ENCODE measurements around the gene PCDHA1. TPM values are rescaled to one million over a fixed set of nuclear protein-coding genes. Genes with fewer than 3 reads are reported as not detected.

Gene PCDHA1
- total RNA-seq, 3 donors from 2014 or later (not counting 1 experiment from before 2014, with no cell fraction given), result not detected

- H3K4me1 Mint-ChIP-seq, result no peaks in the 10 kb centered on the region
- Histone ChIP-seq H3K9me3 (ENCODE audit: control insufficient read depth, insufficient read depth, low read length) (peaks cover 4% of the 10 kb centered on the region), H3K4me3 (ENCODE audit: low read length) (no peak overlapping the region), H3K36me3 (ENCODE audit: control insufficient read depth, insufficient read depth, low read length) (no peaks in the 10 kb centered on the region), H3K4me1 (ENCODE audit: control insufficient read depth, insufficient read depth, low read length) (no peaks in the 10 kb centered on the region), H3K27ac (ENCODE audit: low read length) (no peak overlapping the region), H3K27me3 (ENCODE audit: control insufficient read depth, insufficient read depth, low read length) (no peaks in the 10 kb centered on the region)
- no peak overlapping the region for H3K4me3 Mint-ChIP-seq
- H3K9me3 Mint-ChIP-seq, result peaks cover 0 to 9% of the 10 kb centered on the region in 2 donors
- no peaks in the 10 kb centered on the region for H3K27me3 Mint-ChIP-seq (ENCODE audit: low read depth in 2 of 2)
- TF ChIP-seq, protein P1, sequence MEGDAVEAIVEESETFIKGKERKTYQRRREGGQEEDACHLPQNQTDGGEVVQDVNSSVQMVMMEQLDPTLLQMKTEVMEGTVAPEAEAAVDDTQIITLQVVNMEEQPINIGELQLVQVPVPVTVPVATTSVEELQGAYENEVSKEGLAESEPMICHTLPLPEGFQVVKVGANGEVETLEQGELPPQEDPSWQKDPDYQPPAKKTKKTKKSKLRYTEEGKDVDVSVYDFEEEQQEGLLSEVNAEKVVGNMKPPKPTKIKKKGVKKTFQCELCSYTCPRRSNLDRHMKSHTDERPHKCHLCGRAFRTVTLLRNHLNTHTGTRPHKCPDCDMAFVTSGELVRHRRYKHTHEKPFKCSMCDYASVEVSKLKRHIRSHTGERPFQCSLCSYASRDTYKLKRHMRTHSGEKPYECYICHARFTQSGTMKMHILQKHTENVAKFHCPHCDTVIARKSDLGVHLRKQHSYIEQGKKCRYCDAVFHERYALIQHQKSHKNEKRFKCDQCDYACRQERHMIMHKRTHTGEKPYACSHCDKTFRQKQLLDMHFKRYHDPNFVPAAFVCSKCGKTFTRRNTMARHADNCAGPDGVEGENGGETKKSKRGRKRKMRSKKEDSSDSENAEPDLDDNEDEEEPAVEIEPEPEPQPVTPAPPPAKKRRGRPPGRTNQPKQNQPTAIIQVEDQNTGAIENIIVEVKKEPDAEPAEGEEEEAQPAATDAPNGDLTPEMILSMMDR (IDR thresholded peaks at IDR 0.05), result no peak
- DNase-seq, result no peak
- no peak overlapping the region for H3K27ac Mint-ChIP-seq
- no peak for ATAC-seq
- intact Hi-C loops (cut with micrococcal nuclease), result no loop called here
- H3K36me3 Mint-ChIP-seq, result no peaks in the 10 kb centered on the region
- 85% methylated on average over 5 of the region's 5 CpGs for WGBS (ENCODE audit: insufficient coverage)
Observed at GRCh38 chr5:140982083-140982716, 196.3 kb downstream of the PCDHA1 start.

GRCh38 chr5:140986117-140986521, 200.2 kb downstream of the PCDHA1 start:
- Mint-ChIP-seq H3K9me3 (peaks cover 0 to 3% of the 10 kb centered on the region in 2 donors), H3K36me3 (no peaks in the 10 kb centered on the region)
- WGBS (ENCODE audit: insufficient coverage), result 20% methylated on average over 3 of the region's 3 CpGs

GRCh38 chr5:140988100-140988499, 202.2 kb downstream of the PCDHA1 start:
- 54% methylated on average over 5 of the region's 5 CpGs for WGBS (ENCODE audit: insufficient coverage)
- no peaks in the 10 kb centered on the region for H3K27me3 ChIP-seq (ENCODE audit: control insufficient read depth, insufficient read depth, low read length)
- Mint-ChIP-seq H3K27me3 (ENCODE audit: low read depth in 2 of 2) (no peaks in the 10 kb centered on the region), H3K9me3 (peaks cover 0 to 3% of the 10 kb centered on the region in 2 donors), H3K4me3 (no peak overlapping the region), H3K27ac (no peak overlapping the region), H3K36me3 (no peaks in the 10 kb centered on the region), H3K4me1 (no peaks in the 10 kb centered on the region)
- intact Hi-C loops (cut with micrococcal nuclease), result no loop called here
- no peaks in the 10 kb centered on the region for H3K36me3 ChIP-seq (ENCODE audit: control insufficient read depth, insufficient read depth, low read length)
- TF ChIP-seq, protein P1 (IDR thresholded peaks at IDR 0.05), result no peak
- no peak for ATAC-seq
- no peak overlapping the region for H3K4me3 ChIP-seq (ENCODE audit: low read length)
- DNase-seq, result no peak
- H3K27ac ChIP-seq (ENCODE audit: low read length), result no peak overlapping the region
- peaks cover 4% of the 10 kb centered on the region for H3K9me3 ChIP-seq (ENCODE audit: control insufficient read depth, insufficient read depth, low read length)
- H3K4me1 ChIP-seq (ENCODE audit: control insufficient read depth, insufficient read depth, low read length), result no peaks in the 10 kb centered on the region

More at GRCh38 chr5:140986117-140986521, 200.2 kb downstream of the PCDHA1 start:
- TF ChIP-seq, protein P1 (IDR thresholded peaks at IDR 0.05), result no peak
- H3K4me1 Mint-ChIP-seq, result no peaks in the 10 kb centered on the region
- DNase-seq (no peak), ATAC-seq (no peak)
- H3K4me3 Mint-ChIP-seq, result no peak overlapping the region
- no peak overlapping the region for H3K27ac Mint-ChIP-seq
- intact Hi-C loops (cut with micrococcal nuclease), result no loop called here
- no peaks in the 10 kb centered on the region for H3K4me1 ChIP-seq (ENCODE audit: control insufficient read depth, insufficient read depth, low read length)
- H3K36me3 ChIP-seq (ENCODE audit: control insufficient read depth, insufficient read depth, low read length), result no peaks in the 10 kb centered on the region
- no peaks in the 10 kb centered on the region for H3K27me3 ChIP-seq (ENCODE audit: control insufficient read depth, insufficient read depth, low read length)
- H3K4me3 ChIP-seq (ENCODE audit: low read length), result no peak overlapping the region
- no peak overlapping the region for H3K27ac ChIP-seq (ENCODE audit: low read length)
- H3K9me3 ChIP-seq (ENCODE audit: control insufficient read depth, insufficient read depth, low read length), result peaks cover 4% of the 10 kb centered on the region
- no peaks in the 10 kb centered on the region for H3K27me3 Mint-ChIP-seq (ENCODE audit: low read depth in 2 of 2)

GRCh38 chr5:140988608-140989007, 202.7 kb downstream of the PCDHA1 start:
- DNase-seq (no peak), ATAC-seq (no peak)
- TF ChIP-seq, protein P1 (IDR thresholded peaks at IDR 0.05), result no peak
- no peaks in the 10 kb centered on the region for H3K4me1 Mint-ChIP-seq
- Histone ChIP-seq H3K4me3 (ENCODE audit: low read length) (no peak overlapping the region), H3K36me3 (ENCODE audit: control insufficient read depth, insufficient read depth, low read length) (no peaks in the 10 kb centered on the region), H3K4me1 (ENCODE audit: control insufficient read depth, insufficient read depth, low read length) (no peaks in the 10 kb centered on the region), H3K27me3 (ENCODE audit: control insufficient read depth, insufficient read depth, low read length) (no peaks in the 10 kb centered on the region), H3K9me3 (ENCODE audit: control insufficient read depth, insufficient read depth, low read length) (peaks cover 4% of the 10 kb centered on the region), H3K27ac (ENCODE audit: low read length) (no peak overlapping the region)
- peaks cover 0 to 3% of the 10 kb centered on the region in 2 donors for H3K9me3 Mint-ChIP-seq
- intact Hi-C loops (cut with micrococcal nuclease), result no loop called here
- WGBS (ENCODE audit: insufficient coverage), result 87% methylated on average over 4 of the region's 5 CpGs
- H3K27me3 Mint-ChIP-seq (ENCODE audit: low read depth in 2 of 2), result no peaks in the 10 kb centered on the region
- H3K4me3 Mint-ChIP-seq, result no peak overlapping the region
- no peaks in the 10 kb centered on the region for H3K36me3 Mint-ChIP-seq
- no peak overlapping the region for H3K27ac Mint-ChIP-seq
